ENCODE results near the gene CDKN1C.

DNA sequence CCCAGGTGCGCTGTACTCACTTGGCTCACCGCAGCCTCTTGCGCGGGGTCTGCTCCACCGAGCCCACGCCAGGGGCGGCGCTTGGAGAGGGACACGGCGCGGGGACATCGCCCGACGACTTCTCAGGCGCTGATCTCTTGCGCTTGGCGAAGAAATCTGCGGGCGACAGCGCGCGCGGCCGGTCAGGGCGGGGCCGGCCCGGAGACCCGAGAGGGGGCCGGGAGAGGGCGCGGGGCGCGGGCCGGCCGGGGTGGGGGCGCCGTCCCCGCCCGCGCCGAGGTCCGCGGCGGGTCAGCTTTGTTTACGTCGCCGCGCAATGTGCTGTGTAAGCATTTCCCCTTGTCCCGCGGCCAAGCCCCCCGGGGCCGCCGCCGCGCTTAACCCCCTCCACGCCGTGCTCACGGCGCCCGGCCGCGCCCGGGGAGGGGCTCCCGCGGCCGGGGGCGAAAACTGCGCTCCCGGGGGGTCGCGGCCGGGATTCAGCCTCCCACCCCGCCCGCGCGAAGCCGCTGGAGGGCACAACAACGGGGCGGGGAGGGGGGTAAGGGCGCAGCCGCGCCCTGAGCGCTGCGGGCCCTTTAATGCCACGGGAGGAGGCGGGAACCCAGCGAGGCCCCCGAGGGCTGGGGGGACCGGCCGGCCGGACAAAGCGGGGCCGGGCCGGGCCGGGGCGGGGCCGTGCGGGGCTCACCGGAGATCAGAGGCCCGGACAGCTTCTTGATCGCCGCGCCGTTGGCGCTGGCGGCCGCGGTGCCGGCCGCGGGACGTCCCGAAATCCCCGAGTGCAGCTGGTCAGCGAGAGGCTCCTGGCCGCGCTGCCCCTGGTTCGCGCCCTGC is 1.4 kb downstream of the CDKN1C start:
- TF ChIP-seq POLR2A (IDR thresholded peaks at IDR 0.05; ENCODE audit: low read depth, low read length) (no peak), TAF1 (IDR thresholded peaks at IDR 0.05; ENCODE audit: borderline replicate concordance, low read depth, low read length) (no peak)
